H1 (cell line): ENCODE results near the gene DPEP2.

Experiments used
- GABPA ChIP-seq: IDR thresholded peaks from 2 replicates; pipeline ENCODE4 v1.6.1; 2011; ENCODE audit warnings: mild to moderate bottlenecking, low read length, moderate library complexity, borderline replicate concordance; ENCODE audit not compliant: insufficient read depth
- SAP30 ChIP-seq: fragments of 300-600 bp; sonication (generic); IDR thresholded peaks from 2 replicates; pipeline ENCODE4 v1.7.1; 2012; ENCODE audit warnings: low read length, moderate library complexity, mild to moderate bottlenecking, inconsistent platforms; ENCODE audit not compliant: insufficient read depth, insufficient replicate concordance
- SIRT6 ChIP-seq: IDR thresholded peaks from one replicate; pipeline ENCODE4 v1.7.1; 2012; ENCODE audit warnings: low read length, inconsistent platforms
- TF ChIP-seq, protein P1 (sequence below): fragments of 300-600 bp; sonication (generic); IDR thresholded peaks from 2 replicates; pipeline ENCODE4 v1.7.1; 2012; ENCODE audit warnings: low read length, moderate library complexity, mild to moderate bottlenecking, inconsistent platforms; ENCODE audit not compliant: insufficient replicate concordance
- TF ChIP-seq, protein P2 (sequence below): IDR thresholded peaks from 2 replicates; pipeline ENCODE4 v1.6.1; 2012; ENCODE audit warnings: low read length, inconsistent platforms
- TF ChIP-seq, protein P3 (sequence below): IDR thresholded peaks from 2 replicates; pipeline ENCODE4 v1.6.1; 2011; ENCODE audit warnings: low read length, improper control_type of control experiment

DNA sequence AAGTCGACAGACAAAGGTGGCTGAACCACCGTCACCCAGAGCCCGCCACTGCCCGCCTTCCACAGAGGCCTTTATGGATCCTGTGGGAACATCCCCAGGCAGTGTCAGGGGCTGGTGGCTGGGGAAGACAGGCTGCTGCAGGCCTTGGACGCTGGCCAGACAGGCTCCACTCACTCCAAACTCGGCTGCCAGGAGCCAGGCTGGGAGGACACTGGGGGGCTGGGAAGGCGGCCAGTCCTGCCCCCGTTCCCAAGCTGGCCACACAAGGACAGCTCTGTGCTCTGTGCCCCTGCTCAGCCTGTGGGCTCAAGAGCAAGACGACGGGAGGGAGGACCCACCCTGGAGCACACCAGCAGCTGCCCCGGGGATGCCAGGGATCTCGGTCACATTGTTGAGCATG is 47.8 kb downstream of the DPEP2 start:
- TF ChIP-seq SIRT6 (no peak), GABPA (no peak), SAP30 (no peak)
- TF ChIP-seq, protein P1, sequence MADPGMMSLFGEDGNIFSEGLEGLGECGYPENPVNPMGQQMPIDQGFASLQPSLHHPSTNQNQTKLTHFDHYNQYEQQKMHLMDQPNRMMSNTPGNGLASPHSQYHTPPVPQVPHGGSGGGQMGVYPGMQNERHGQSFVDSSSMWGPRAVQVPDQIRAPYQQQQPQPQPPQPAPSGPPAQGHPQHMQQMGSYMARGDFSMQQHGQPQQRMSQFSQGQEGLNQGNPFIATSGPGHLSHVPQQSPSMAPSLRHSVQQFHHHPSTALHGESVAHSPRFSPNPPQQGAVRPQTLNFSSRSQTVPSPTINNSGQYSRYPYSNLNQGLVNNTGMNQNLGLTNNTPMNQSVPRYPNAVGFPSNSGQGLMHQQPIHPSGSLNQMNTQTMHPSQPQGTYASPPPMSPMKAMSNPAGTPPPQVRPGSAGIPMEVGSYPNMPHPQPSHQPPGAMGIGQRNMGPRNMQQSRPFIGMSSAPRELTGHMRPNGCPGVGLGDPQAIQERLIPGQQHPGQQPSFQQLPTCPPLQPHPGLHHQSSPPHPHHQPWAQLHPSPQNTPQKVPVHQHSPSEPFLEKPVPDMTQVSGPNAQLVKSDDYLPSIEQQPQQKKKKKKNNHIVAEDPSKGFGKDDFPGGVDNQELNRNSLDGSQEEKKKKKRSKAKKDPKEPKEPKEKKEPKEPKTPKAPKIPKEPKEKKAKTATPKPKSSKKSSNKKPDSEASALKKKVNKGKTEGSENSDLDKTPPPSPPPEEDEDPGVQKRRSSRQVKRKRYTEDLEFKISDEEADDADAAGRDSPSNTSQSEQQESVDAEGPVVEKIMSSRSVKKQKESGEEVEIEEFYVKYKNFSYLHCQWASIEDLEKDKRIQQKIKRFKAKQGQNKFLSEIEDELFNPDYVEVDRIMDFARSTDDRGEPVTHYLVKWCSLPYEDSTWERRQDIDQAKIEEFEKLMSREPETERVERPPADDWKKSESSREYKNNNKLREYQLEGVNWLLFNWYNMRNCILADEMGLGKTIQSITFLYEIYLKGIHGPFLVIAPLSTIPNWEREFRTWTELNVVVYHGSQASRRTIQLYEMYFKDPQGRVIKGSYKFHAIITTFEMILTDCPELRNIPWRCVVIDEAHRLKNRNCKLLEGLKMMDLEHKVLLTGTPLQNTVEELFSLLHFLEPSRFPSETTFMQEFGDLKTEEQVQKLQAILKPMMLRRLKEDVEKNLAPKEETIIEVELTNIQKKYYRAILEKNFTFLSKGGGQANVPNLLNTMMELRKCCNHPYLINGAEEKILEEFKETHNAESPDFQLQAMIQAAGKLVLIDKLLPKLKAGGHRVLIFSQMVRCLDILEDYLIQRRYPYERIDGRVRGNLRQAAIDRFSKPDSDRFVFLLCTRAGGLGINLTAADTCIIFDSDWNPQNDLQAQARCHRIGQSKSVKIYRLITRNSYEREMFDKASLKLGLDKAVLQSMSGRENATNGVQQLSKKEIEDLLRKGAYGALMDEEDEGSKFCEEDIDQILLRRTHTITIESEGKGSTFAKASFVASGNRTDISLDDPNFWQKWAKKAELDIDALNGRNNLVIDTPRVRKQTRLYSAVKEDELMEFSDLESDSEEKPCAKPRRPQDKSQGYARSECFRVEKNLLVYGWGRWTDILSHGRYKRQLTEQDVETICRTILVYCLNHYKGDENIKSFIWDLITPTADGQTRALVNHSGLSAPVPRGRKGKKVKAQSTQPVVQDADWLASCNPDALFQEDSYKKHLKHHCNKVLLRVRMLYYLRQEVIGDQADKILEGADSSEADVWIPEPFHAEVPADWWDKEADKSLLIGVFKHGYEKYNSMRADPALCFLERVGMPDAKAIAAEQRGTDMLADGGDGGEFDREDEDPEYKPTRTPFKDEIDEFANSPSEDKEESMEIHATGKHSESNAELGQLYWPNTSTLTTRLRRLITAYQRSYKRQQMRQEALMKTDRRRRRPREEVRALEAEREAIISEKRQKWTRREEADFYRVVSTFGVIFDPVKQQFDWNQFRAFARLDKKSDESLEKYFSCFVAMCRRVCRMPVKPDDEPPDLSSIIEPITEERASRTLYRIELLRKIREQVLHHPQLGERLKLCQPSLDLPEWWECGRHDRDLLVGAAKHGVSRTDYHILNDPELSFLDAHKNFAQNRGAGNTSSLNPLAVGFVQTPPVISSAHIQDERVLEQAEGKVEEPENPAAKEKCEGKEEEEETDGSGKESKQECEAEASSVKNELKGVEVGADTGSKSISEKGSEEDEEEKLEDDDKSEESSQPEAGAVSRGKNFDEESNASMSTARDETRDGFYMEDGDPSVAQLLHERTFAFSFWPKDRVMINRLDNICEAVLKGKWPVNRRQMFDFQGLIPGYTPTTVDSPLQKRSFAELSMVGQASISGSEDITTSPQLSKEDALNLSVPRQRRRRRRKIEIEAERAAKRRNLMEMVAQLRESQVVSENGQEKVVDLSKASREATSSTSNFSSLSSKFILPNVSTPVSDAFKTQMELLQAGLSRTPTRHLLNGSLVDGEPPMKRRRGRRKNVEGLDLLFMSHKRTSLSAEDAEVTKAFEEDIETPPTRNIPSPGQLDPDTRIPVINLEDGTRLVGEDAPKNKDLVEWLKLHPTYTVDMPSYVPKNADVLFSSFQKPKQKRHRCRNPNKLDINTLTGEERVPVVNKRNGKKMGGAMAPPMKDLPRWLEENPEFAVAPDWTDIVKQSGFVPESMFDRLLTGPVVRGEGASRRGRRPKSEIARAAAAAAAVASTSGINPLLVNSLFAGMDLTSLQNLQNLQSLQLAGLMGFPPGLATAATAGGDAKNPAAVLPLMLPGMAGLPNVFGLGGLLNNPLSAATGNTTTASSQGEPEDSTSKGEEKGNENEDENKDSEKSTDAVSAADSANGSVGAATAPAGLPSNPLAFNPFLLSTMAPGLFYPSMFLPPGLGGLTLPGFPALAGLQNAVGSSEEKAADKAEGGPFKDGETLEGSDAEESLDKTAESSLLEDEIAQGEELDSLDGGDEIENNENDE = no peak
- TF ChIP-seq, protein P2, sequence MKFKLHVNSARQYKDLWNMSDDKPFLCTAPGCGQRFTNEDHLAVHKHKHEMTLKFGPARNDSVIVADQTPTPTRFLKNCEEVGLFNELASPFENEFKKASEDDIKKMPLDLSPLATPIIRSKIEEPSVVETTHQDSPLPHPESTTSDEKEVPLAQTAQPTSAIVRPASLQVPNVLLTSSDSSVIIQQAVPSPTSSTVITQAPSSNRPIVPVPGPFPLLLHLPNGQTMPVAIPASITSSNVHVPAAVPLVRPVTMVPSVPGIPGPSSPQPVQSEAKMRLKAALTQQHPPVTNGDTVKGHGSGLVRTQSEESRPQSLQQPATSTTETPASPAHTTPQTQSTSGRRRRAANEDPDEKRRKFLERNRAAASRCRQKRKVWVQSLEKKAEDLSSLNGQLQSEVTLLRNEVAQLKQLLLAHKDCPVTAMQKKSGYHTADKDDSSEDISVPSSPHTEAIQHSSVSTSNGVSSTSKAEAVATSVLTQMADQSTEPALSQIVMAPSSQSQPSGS = no peak
- TF ChIP-seq, protein P3, sequence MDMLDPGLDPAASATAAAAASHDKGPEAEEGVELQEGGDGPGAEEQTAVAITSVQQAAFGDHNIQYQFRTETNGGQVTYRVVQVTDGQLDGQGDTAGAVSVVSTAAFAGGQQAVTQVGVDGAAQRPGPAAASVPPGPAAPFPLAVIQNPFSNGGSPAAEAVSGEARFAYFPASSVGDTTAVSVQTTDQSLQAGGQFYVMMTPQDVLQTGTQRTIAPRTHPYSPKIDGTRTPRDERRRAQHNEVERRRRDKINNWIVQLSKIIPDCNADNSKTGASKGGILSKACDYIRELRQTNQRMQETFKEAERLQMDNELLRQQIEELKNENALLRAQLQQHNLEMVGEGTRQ = no peak
